GM20431 (cell line): Measurements from ENCODE around the gene CARS1.

ENCODE experiments used
- in situ Hi-C: fragments of 300-500 bp; cut with MseI, MboI; formaldehyde crosslinking; loops from one replicate; pipeline ENCODE4 v1.15.0; 2020; ENCODE audit warnings: low sequenced_read_pairs; ENCODE audit not compliant: unreplicated experiment

CARS1 gene

DNA sequence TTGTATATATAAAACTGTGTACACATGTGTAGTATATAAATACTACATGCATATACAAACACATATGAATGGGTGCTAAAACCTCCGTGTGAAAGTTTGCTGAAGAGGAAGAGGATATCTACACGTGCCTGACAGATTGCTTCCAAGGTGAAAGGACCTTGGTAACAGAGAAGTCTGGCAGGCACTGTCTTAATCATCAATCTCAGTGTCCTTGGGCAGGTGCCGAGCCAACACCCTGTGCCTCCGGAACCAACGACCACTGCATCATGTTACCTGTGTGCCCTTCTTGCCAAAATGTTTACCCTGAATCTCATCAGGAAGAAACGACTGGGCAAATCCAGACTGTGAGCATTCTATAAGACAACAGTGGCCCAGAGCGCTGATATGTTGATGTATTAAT, 80.1 kb downstream of the CARS1 start:
- in situ Hi-C loops: no loop called here

DNA sequence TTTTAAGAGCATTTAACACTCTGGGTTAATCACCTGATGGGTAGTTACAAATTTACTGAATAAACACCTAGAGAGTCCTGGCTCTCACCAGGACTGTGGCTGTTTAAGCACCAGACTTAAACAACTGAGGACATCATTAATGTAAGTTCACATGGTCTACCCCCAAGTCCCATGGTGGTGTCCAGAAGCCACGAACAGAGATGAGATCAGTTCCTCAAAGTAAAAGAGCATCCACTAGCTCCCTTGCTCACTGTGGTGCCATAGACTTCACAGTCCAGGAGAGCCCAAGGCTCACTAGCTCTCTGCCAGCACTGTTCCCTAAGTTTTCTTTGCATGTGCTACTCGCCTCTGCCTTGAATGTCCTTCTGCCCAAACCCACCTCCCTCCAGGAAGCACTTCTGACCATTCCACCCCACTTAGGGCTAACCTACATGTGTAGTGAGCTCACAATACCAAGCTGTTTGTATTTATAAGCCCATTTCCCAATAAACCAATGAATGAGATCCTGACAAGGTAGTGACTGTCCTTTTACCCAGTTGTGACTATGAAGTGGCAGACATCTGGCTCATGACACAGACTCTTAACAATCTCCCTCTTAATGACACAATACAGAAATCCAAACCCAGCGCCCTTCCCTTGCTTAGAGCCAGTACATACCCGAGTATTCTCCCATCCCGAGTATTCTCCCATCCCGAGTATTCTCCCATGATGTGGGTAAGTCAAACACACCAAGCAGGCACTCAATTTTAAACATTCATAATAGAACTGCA, 80.7 kb downstream of the CARS1 start:
- in situ Hi-C loops: no loop called here

DNA sequence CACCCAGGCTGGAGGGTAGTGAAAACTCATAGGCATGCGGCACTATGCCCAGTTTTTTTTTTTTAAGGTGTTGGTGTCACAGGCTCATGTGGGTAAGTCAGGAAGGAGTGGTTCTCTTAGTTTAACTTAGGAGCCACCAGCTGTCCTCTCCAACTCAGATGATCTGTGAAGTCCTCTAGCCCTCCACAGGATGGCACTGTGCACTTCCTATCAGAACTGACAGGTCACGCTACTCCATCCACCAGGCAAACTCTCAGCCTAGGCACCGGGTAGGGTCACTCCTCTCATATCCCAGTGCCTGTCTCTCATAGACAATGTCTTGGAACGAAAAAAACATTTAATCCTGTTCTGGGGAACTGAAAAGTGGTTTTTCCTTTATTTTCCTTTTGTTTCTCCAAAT, 81.6 kb downstream of the CARS1 start:
- in situ Hi-C loops: no loop called here

DNA sequence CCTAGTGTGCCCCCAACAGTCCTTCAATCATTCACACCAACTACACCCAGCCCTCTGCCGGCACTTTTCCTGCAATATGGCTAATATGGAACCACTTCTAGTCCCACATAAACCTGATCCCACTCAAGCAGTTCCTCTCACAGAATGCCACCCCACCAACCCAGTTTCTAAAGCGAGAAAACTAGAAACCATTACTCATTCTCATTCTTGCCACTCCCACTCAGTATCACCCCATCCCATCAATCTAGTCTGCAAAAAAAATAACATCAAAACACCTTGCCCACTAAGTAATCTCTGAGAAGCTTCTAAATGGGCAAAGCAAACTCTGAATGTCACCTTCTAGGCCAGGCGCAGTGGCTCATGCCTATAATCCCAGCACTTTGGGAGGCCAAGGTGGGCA, 83.0 kb downstream of the CARS1 start:
- in situ Hi-C loops: no loop called here

DNA sequence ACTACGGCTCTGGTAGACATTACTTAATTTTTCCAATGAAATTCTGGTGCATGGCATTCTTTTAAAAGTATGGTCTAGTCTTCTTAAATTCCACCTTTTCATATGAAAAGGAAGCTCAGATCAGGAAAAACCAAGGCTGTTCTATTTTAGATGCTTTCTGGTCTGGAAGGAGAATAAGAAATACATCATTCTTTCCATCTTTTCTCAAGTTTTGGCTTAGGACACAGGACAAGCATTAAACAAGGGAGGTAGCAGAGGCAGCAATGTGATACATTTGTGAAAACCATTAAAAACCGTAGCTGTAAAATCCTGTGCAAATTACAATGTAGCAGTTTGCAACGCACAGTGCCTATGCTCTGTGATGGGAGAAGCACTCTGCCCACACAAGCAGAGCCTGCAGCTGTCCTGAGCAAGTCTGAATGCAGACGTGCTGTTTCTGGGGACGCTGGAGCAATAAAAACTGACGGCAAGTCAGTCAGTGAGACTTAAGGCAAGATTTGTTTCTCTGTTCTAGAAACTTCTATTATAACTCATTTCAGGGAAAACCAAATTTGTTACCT, 88.8 kb downstream of the CARS1 start:
- in situ Hi-C loops: no loop called here

DNA sequence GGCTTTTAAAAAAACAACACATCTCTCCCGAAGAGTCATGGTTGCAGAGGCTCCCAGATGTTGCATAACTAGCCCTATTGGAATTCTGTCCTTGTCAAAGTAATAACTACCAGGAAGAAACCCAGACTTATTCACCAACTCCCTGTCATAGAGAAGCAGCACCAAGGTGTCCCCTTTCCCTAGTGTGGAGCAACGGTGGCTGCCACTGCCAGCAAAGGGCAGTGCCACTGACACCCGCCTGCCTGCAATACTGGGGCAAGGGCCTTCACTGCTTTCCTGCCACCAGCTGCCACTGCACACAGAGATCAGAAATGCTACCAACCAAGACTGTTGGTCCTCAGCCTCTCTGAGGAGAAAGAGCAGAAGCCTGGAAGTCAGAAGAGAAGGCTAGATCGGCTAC, 92.4 kb downstream of the CARS1 start:
- in situ Hi-C loops: no loop called here

DNA sequence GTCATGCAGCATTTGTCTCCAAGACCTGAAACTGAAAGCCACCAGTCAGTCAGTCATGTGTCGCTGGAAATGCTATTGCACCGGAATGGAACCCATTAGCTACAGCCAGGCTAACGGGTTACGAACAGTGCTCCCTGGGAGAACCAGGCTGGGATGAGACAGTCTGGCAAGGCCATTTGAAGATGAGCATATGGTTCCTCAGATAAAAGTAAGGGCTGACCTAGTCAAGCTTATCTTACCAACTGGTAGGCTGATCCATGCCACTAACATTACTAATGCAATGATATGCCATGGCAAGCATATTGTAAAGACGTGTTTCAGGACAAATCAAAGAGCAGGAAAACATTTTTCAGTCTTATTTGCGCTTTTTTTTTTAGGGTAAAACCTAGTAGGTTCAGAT, 93.5 kb downstream of the CARS1 start:
- in situ Hi-C loops: no loop called here

DNA sequence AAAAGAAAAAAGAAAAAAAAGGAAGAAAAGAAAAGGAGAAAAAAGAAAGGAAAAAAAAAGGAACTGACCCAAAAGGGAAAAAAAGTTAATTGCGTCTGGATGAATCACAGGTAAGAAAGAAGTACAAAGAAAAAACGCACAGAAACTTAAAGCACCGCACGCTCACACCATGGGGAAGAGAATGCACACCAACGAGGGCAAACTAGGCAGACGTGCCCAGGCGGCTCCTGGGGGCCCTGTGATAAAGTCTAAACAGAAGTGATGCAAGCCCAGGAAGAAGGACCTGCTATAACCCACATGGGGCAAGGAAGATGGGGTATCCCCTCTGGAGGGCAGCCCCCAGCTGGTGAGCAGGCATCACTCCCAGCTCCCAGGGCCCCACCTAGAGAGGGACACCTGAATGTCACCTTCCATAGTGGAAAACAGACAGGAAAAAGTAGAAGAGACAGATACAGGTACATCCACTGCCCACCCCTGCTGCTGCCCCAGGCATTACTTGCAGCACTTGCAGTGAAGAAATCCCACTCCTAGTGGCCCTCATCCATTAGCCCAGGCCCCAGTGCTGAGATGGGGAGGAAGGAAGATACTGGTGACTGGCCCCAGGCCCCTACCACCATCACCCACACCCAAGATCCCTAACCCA, 94.0 kb downstream of the CARS1 start:
- in situ Hi-C loops: no loop called here

DNA sequence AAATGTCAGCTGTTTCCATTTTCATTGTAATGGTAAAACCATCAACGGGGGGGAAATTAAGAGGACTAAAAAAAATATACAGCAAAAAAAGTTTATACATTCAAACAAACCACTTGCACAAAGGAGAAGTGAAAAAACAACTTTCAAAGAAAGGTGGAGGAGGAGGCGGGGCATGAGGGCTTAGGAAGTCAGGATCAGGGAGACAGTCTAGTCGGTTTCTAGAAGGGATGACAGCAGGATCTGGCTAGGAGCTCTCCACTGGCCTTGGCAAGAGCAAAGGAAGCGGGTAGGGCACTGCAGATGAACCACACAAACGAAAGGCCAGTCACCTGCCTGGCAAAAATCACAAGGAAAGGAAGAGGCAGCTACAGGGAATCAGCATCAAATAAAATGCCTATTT, 96.1 kb downstream of the CARS1 start:
- in situ Hi-C loops: no loop called here

DNA sequence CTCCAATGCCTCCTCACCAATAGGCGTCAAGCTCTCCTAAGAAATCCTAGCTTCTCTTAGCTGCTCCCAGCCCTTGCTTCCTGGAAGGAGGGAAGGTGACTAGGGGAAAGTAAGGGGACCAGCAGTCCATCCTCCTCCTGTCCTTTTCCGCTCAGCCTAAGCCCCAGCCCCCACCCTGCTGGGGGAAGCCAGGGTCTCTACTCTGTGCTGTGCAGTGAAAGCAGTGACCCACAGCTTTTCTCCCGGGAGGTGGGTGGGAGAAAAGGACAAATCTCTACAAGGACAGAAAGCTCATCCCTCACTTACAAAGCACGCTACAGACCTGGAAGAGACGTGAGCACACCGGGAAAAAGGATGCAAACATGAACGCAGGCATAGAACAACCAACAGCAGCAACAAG, 97.1 kb downstream of the CARS1 start:
- in situ Hi-C loops: no loop called here

DNA sequence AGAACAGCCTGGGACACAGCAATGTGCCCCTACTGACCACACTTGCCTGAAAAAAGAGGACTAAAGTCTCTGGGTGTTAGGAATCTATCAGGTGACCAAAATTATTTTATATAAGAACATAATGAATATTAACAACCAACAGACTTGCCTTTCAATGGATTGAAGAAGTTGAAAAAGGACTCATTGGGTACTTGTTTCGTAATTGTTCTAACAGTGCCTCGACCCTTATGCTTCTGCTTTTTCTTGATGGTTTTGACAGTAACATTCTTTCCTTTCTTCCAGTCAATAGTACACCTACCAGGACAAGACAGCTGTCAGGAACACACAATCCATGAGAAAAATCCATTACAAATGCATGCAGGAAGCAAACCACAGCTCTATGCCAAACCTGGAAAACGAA, 99.0 kb downstream of the CARS1 start:
- in situ Hi-C loops: no loop called here

DNA sequence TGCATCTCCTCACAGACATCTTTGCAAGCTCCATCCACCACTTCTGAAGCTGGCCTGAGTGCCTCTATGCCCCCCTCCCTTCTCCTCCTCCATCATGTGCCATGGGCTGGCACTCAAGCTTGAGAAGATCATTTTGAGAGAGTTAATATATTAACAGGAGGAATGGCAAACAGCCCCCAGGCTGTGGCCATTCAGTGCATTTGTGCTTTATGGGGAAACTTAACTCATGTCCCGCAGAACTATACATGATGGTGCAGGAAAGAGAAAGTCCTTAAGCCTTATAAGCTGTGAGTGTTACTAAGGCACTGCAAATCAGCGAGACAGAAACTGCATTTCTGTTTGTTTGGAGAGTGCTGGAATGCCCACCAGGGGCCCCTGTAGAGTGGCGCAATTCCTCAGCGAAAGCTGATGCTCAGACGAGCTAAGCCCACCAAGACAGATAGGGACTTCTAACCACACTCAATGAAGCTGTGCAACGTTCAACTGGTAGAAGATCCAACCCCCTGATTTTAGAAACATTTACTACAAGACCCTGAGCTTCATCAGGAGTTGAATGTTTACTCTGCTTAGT, 101.2 kb downstream of the CARS1 start:
- in situ Hi-C loops: no loop called here

DNA sequence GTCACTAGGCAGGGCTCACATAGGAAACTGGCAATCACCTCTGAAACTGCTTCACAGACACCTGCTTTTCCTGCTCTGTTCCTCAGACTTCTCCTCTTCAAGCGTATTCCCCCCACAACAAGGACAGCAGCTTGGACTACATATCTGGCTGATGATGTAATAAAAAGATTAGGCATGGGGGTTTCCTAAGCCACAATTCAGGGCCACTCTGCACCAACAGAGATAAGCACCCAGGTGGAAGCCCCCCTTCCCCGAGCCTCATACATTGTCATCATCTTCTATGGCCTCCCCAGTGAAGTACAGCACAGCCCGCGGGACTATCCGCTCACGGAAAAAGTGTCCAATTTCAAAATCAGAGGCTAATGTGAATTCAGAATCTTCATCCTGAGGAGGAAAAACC, 103.0 kb downstream of the CARS1 start:
- in situ Hi-C loops: no loop called here

DNA sequence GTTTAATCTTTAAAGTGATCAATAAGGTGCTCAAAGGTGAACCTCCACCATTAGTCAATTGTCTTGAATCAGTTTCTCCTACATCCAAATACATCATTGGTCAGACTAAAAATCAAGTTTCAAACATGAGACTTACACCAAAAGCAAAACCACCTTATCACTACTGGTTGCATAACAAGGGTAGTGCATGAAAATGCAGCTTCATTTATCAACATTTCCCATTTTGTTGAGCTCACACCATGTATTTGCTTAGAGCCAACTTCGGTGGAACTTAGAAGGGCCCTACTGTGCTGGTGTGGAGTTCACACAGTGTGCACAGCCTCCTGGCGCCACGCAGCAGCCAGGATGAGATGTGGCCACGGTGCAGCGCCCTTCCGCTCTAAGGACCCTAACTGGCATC, 104.9 kb downstream of the CARS1 start:
- in situ Hi-C loops: no loop called here

DNA sequence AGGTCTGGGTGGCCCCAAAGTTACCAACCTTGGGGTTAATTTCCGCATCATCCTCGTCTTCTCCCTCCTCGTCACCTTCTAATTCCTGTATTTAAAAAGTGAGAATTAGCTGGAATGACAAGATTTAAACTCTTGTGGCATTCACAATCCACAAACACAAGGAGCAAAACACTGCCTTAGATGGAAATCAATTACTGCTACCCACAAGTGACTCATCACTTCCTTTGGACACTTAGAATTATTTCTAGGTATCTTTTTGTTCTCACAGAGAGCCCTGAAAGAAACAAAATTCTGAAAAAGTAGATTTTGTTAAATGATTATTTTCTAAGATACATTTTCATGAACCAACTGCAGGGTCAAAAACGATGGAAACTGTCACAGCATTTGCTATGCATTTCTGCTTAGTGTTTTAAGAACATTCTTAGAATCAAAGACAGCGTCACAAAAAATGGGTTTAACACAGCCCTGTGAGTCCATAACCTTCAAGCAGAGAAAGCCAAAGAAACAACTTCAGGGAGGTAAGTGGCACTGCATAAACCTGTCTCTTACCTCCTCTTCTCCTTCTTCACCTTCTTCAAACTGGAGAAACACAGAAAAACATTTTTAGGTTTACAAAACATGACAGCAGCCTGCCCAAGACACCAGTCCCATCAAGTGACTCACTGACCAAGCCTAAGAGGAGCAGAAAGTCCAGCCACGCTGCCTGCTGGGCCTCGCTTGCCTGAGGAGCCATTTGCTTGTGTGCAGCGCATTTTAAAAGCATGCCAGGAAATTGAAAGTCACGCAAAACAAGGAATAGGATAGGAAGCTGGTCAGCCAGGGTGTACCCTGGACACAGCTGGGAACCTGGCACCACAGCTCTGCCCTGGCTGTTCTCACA, 105.8 kb downstream of the CARS1 start:
- in situ Hi-C loops: no loop called here
